Breast epithelium (tissue), 3 donors: Measurements from ENCODE around the gene ZNF576.

Source experiments
- CTCF ChIP-seq, 3 donors: fragments of 450-650 bp; IDR thresholded peaks; one replicate each; pipeline ENCODE4 v1.5.1; 2016 to 2017; ENCODE audit warnings: antibody characterized with exemption in 3 of 3, mild to moderate bottlenecking in 3 of 3, moderate library complexity in 3 of 3
- POLR2A ChIP-seq: fragments of 450-650 bp; IDR thresholded peaks from one replicate; pipeline ENCODE4 v1.6.1; 2016; ENCODE audit warnings: antibody characterized with exemption, mild to moderate bottlenecking, moderate library complexity
- POLR2AphosphoS5 ChIP-seq, 3 donors: sonication (generic); formaldehyde crosslinking; IDR thresholded peaks; one replicate each; pipeline ENCODE4 v1.6.1; 2017; ENCODE audit warnings: antibody characterized with exemption in 3 of 3

GRCh38 chr19:43609872-43610271 is 13.5 kb downstream of the ZNF576 start:
- no peak for TF ChIP-seq CTCF (IDR thresholded peaks at IDR 0.05)
- no peak for TF ChIP-seq POLR2AphosphoS5 (IDR thresholded peaks at IDR 0.05)
- TF ChIP-seq POLR2A: no peak
